Measurements from ENCODE around the gene TREX2.

The TREX2 gene, protein sequence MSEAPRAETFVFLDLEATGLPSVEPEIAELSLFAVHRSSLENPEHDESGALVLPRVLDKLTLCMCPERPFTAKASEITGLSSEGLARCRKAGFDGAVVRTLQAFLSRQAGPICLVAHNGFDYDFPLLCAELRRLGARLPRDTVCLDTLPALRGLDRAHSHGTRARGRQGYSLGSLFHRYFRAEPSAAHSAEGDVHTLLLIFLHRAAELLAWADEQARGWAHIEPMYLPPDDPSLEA
- 2.7 to 4.0 reads per million in 2 donors for total RNA-seq

DNA sequence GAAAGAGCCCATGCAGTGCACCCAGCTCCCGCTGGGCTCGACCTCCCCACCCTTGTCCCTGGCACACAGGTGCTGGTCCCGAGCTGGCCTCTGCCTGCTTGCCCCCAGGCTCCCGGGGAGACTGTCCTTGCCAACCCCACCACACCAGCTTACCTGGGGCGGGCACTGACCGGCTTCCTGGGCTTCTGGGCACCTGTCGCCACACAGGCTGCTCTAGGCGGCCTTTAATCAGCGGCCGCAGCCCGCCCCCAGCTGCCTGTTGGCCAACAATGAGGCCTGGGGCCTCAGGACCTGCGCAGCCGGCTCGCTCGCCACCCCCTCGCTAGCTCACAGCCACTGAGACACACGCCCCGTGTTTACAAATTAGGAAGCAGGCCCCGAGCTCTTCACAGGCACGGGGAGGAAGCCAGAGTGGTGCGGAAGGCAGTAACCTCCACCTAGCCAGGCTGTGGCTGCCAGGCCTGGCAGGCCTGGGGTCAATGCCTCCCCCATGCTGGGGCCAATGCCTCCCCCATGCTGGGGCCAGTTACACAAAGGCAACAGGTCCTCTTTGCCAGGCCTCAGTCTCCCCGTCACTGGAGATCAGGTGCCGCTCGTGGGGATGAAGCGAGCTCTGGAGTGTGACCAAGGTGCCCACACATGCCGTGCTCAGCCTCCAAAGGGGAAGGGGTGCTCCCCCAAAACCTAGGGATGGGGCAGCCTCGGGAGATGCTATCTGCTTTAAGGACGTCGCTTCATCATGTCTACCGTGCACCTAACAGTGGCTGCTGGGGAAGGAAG, at the start of gene TREX2:
TSS of gene TREX2 (minus strand) at position 201 of the 780 bp plus-strand sequence. CDS start 626 bp downstream, outside the sequence.
- DNase-seq, result no peak

DNA sequence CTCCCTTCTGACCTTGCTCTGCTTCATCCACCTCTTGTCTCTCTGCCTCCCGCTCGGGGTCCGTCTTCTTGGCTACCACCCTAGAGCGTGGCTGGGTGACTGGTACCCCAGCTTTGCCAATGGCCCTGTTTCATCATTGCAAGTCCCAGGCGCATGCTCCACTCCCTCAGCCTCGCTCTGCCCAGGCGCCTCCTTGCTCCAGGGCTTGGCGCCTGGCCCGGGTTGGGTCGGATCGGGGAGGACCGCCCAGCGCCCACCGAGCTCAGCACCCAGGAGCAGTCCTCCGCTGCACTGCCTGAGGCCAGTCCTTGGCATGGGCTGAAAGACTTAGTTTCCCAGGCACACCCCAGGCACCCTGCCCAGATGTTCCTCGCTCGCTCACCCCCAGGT, 49.5 kb upstream of the TREX2 start:
- DNase-seq, result no peak

DNA sequence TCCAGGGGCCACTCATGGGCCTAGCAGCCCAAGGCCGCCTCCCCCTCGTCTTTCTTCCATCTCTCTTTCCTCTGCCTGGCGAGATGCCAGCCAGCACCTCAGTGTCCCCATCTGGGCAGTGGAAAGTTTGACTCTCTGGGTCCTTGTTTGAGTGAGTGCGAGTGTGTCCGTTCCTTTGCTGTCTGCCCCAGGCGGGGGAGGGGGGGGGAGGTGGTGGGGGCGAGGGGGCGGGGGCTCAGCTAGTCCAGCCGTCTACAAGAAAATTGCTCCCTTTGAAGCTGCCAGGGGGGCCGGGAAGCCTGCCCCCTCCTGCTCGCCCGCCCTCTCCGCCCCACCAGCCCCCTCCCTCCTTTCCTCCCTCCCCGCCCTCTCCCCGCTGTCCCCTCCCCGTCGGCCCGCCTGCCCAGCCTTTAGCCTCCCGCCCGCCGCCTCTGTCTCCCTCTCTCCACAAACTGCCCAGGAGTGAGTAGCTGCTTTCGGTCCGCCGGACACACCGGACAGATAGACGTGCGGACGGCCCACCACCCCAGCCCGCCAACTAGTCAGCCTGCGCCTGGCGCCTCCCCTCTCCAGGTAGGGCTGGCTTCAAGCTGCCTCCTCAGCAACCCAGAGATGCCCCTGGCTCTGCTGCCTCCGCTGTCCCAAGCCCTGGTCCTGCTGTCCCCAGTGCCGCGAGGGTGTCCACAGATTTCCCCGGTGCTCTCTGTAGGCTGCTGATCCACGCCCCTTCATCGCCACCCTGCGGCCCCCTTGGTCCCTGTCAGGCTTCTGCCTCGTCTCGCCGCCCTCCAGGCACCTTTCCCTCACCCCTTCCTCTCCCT, 48.9 kb upstream of the TREX2 start, which contains the start of gene BGN:
TSS of gene BGN (plus strand) at position 440 of the 821 bp plus-strand sequence. CDS start 9,652 bp downstream, outside the sequence.
- DNase-seq, result no peak

DNA sequence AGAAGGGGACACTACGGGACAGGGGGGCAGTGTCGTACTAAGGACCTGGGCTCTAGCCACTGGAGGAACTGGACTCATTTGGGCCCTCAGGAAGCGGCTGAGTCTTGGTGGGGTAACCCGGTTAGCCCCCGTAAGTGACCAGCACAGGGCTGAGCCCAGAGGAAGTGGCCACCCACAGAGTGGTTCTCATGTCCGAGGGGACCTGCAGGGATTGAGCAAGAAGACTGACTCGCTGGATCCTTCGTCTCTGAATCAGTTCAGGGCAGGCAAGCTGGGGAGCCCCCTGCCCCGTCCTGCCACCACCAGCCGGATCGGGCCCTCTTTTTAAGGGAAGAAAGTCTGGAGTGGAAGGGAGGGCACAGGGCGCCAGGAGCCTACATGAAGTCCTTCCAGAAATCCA, 48.2 kb upstream of the TREX2 start:
- no peak for DNase-seq

DNA sequence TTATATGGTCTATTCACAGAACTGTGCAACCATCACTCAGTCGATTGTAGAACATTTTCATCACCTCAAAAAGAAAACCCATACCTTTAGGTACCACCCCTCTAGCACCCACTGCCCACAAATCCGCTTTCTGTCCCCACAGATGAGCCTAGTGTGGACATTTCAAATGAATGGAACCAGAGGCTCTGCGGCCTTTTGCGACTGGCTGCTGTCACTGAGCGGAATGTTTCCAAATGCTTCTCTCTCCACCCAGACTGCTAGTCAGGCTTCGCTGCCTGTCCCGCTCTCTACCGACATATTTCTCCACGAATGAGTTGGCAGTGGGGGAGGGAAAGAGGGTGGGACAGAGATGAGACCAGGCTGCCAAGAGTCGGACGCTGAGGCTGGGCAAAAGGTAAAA, 47.2 kb upstream of the TREX2 start:
- no peak for DNase-seq

DNA sequence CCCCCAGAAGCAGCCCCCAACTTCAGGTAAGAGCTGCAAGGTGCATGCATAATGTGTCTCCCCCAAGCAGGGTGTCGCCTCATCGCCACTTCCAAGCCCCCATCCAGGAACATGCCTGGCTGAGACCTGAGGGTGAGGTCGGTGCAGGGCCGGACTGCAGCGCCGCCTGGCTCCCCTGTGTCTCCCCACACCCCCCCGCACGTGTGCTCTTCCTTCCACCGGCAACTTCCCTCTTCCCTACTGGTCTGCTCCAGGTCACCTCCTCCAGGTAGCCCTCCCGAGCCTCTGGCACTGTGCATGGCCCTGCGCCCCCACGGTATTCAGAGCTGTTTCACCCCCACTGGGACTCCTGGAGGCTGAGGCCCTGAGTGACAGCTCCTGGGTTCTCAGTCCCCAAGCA, 46.7 kb upstream of the TREX2 start:
- no peak for DNase-seq

DNA sequence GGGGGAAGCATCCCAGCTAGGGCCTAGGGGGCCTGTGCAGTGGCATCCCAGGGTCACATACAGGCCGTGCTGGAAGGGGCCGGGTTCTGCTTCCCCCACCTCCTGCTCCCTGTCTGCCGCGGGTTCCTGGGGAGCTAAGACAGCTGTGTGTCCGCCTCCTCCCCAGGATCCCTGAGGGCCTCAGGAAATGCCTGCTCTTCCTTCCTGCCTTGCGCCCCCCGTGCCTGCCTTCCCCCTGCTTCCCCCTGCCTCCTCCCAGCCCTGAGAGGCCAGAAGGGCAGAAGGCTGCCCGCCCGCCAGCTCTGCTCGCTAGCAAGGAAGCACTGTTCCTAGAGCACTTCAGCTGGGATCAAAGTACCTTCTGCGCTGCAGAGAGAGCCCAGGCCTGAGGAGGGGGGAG, 46.1 kb upstream of the TREX2 start:
- DNase-seq, result no peak

DNA sequence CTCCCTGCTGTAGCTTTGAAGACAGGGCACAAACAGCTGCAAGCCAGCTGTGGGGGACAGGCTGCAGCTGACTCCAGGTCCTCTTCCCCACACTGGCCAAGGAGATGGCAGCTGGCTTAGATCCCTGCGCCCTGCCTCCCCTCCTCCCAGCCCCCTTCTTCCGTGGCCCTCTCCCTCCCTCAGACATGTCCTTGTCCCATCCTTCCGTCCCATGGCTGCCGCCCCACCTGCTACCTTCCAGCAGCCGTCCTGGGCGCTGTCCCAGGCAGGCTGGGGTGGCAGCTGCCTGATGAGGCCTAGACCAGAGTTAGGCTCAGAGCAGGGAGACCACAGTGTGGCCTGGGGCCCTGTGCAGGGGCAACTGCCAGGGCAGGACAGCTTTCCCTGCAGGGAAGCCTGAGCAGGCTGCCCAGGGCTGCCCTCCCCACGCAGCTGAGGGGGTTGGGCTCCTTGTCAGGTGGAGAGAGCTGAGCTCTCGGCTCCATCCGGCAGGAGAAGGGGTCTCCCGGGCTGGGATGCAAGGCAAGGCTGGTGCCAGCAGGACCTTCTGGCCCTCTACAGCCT, 45.6 kb upstream of the TREX2 start:
- DNase-seq, result no peak

DNA sequence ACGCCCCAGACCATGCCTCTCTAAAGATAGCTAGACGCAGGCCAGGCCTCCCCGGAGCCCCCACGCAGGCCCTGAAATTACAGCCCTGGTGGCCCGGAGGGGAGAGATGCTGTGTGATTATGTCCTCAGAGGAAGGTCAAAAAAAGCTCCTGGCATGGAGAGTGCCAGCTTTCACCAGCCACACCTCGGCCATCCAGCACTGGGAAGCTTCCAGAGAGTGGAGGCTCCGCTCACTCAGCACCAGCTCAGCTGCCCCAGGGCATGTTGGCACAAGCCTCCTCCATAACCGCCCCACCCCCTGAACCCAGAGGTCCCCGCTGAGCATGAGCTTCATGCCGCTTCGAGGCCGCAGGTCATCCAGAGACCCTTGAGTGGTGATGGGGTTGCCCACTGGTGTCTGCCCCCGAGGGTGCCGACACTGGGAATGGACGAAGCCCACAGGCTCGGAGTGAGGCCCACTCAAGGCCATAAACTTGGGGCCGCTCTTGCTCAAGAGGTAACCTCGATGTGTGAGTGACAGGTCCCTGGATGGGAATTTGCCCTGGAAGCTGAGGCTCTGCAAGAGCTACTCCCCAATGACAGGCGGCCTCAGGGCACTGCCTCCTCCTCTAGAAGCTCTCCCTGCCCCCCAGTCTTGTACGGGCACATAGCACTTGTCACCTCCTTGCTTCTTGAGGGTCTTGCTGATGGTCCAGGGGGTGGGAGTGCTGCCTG, 44.5 kb upstream of the TREX2 start:
- no peak for DNase-seq

DNA sequence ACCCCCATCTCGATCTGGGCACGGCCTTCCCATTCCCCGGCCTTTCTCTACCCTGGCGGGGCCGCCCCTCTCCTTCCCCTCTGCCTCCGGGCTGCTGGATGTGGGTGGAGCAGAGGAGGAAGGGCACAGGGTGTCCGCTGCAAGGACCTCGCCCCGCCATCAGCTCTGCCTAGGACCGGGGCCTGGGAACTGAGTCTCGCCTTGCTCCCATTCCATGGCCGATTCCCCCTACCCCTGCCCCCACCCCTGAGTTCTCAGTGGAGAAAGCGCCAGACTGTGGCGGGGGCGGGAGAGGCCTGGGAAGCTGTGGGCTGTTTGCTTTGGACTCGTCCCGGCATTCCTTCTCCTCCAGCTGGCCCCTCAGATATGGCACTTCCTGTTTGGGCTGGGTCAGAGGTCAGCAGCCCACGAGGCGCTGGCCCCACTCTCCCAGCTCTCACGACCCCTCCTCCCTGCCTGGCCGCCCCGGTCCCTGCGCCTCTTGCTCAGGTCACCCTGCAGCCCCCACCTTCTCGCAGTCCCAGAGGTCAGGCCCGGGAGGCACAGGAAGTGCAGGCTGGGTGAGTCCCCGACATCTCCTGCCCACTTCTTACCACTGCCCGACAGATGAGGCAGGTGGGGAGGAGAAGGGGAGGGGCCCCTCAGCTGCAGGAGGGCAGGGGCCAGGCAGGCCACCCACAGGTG, 42.5 kb upstream of the TREX2 start:
- DNase-seq, result no peak

DNA sequence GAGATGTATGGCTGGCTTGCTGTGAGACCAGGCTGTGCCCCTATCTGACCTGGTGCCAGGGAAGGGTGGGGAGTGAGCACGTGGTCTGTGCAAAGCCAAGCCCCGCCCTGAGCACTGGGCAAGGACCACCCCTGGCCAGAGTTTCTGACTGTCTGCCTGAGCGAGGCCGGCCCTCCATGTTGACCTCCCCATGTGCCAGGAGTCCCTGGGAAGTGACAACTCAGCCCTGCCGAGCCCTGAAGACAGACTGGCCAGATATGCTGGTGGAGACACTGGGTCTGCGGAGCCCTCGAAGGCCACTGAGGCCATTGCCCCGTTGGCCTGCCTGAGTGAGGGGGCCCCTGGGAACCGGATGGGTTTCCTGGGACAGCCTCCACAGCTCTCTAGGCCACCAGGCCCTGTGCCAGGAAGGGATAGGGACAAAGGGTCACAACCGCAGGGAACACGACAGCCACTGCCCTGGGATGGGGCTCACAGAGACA, 41.8 kb upstream of the TREX2 start:
- no peak for DNase-seq

DNA sequence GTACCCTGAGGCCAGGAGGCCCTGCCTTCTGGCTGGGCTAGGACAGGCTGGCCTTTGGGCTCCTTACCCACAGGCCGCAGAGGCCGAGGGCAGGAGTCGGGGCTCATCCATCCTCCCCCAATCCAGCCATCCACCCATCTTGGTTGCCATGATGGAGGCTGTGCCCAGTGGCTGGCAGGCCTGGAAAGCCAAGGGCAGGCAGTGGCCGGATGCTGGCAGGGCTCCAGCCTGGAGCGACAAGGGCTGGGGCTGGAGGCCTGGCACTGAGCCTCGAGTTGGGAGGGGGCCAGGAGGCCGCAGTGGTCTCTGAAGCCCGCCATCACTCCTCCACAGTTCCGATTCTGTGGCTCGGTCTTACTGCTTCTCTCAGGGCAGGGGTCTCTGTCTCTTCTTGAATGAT, 40.3 kb upstream of the TREX2 start:
- no peak for DNase-seq

DNA sequence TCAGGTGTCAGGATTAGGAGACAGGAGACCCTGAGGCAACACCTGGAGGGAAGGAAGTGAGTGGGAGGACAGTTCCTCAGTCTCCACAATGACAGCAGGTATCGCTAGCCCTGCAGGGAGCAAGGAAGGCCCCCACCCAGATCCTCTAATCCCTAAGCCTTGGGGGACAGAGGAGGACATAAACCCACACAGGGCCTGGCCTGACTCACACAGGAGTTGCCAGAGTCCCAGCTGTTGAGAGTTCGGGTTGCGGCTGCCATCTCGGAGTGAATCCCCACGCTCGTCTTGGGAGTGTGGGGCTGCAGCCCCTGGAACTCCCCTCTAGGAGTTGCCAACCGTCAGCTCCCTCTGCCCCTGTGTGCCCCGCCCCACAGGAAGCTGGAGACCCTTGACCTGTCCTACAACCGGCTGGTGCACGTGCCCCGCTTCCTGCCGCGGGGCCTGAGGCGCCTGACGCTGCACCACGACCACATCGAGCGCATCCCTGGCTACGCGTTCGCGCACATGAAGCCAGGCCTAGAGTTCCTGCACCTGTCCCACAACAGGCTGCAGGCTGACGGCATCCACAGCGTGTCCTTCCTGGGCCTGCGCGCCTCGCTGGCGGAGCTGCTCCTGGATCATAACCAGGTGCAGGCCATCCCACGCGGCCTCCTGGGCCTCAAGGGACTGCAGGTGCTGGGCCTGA, 39.7 kb upstream of the TREX2 start:
- DNase-seq, result no peak

DNA sequence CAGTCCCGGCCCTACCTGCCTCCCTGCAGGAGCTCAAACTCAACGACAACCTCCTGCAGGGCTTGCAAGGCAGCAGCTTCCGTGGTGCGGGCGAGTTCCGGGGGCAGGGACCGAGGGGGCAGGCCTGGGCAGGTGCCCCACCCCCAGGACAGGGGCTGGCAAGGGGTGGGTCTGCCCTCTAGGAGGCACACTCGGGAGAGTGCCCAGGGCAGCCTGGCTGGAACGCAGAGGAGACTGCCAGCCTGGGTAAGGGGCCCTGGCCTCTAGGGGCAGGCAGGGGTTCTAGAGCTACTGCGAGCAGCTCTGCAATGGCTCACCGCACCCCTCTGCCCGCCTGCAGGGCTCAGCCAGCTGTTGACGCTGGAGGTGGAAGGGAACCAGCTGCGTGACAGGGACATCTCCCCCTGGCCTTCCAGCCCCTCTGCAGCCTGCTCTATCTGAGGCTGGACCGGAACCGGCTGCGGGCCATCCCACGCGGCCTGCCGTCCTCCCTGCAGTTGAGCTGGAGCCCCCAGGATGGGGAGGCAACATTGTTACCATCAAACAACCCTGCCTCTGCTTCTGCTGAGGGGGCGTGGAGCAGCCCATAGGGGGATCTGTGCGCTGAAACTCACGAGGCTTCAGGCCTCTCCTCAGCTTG, 36.6 kb upstream of the TREX2 start:
- DNase-seq, result no peak

DNA sequence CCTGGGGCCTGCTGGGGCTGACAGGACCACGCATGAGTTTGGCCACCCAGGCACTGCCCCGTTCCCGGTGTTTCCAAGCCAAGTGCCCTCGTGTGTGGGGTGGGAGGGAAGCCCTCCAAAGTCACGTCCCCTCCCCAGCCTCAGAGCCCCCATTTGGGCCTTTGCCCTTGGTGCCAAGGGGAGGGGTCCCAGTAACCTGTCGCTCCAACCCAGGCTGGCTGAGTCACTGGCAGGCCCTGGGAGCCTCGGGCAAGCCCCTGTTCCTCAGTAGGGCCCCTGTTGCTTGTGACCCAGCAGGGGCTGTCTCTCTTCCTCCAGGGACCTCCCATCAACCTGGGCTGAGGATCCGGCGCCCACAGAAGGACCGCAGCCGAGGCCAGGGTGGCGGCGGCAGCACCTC, 35.2 kb upstream of the TREX2 start:
- no peak for DNase-seq

DNA sequence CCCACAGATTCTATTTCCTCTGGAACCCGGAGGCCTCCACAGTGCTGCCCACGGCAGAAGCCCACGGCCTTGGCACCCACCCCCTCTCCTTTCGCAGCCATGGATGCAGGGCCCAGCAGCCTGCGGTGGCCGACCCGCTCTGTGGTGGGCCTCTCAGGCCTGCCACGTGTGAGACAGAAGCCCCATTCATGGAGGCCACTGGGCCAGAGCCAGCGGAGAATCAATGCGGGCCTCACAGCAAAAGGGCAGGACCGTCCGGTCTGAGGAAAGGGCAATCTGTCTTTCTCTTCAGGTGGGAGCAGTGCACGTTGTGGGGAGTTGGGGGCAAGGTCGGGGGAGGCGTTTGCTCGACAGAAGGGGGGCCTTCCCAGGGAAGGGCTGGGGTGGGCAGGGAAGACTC, 32.9 kb upstream of the TREX2 start:
- DNase-seq, result no peak

DNA sequence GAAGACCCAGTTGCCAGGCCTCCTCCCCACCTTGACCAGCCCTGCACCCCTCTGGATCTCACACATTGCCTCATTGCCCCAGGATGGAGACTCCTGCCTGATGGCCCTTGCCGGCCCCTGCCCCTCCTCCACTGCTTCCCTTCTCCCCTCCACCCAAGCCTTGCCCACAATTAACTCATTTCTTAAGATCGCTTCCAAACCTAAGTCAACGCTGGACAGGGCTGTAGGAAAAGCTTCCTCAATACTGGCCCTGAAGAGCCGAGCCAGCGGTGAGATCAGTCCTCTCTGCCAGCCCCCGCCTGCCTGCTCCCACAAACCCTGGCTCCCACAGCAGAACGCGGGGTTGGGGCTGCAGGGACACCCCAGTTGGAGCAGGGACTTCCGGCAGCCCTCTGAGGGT, 32.0 kb upstream of the TREX2 start:
- DNase-seq, result no peak

DNA sequence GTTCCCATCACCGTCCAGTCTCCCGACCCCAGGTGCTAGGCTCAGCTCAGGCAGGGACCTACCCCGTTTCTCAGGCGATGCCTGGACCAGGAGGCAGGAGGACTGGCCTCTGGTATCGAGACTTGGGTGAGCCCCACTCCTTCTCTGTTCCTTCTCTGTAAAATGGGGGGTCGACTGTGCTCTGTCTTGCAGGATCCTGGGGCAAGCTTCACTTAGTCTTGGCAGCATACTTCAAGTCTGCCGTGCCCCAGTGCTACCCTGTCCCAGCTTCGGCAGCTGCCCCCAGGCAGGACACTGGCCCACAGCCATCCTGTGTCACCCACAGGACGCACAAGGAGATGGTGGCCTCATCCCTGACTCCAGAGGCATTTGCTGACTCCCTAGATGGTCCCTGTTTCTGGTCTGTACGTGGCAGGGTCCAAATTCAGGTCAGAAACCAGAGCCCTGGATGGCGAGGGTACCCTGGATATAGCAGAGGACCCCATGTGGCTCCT, 31.6 kb upstream of the TREX2 start:
- DNase-seq, result no peak

DNA sequence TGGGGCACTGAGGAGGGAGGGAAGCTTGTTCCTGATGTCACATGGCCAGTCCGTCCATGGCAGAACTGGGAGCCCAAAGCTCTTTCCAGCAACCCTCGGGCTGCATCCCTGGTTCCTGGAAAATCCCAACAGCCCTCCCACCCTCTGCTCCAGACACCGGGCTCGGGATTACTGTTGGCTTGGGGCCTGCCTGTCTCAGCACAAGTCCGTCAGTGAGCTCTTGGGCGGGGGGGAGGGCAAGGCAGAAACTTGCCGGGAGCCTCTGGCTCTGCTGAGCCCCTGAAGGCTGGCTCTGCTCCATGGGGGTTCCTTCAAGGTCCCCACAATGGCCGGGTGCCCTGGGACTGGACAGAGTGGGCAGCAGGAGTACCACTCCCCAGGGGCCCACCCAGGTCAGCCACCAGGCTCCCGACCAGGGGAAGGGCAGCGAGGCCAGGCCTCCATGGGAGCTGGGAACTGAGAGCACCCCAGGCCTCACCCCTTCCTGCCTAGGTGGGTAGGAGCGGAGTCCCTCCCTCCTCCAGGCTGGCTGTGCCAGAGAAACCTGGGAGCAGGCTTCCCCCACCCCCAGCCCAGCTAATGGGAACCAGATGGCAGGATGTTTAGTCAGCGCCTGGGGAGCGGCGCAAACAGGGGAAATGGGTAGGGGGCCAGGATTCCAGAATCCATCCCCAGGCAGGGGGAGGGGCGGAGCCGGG, 31.0 kb upstream of the TREX2 start:
- no peak for DNase-seq
